Liver (tissue), 9 donors: ENCODE data around the gene BRSK1. TPM values are rescaled to one million over a fixed set of nuclear protein-coding genes. Genes with fewer than 3 reads are reported as not detected.

Experiments
- DNase-seq: peaks from one replicate; pipeline ENCODE4 v3.0.0-alpha.2; 2017; ENCODE audit warnings: low spot score
- H3K27ac ChIP-seq, 2 donors: one replicate each; pipeline ENCODE4 v1.7.0; 2013; ENCODE audit warnings: inconsistent platforms in 2 of 2, low read length in 2 of 2, control low read depth in 1 of 2, low read depth in 1 of 2, mild to moderate bottlenecking in 1 of 2
- H3K27me3 ChIP-seq, 4 donors: one replicate each; pipeline versions ENCODE4 v1.6.1 to v1.7.0; 2013; ENCODE audit warnings: low read length in 3 of 4, inconsistent platforms in 1 of 4, mild to moderate bottlenecking in 1 of 4, moderate library complexity in 1 of 4; ENCODE audit not compliant: control insufficient read depth in 4 of 4, insufficient read depth in 4 of 4
- H3K36me3 ChIP-seq, 4 donors: one replicate each; pipeline versions ENCODE4 v1.6.1 to v1.7.0; 2013; ENCODE audit warnings: low read length in 3 of 4, mild to moderate bottlenecking in 3 of 4, low read depth in 1 of 4, moderate library complexity in 1 of 4; ENCODE audit not compliant: control insufficient read depth in 4 of 4, insufficient read depth in 3 of 4
- H3K4me1 ChIP-seq, 4 donors: one replicate each; pipeline versions ENCODE4 v1.6.1 to v1.7.0; 2013; ENCODE audit warnings: low read length in 3 of 4, mild to moderate bottlenecking in 3 of 4, moderate library complexity in 1 of 4; ENCODE audit not compliant: control insufficient read depth in 4 of 4, insufficient read depth in 4 of 4
- H3K4me3 ChIP-seq, 3 donors: one replicate each; pipeline versions ENCODE4 v1.6.1 to v1.7.0; 2013; ENCODE audit warnings: low read length in 3 of 3, control low read depth in 1 of 3, low read depth in 1 of 3, mild to moderate bottlenecking in 1 of 3
- H3K9ac ChIP-seq, 2 donors: one replicate each; pipeline ENCODE4 v1.7.0; 2013; ENCODE audit warnings: low read length in 2 of 2, mild to moderate bottlenecking in 2 of 2, moderate library complexity in 2 of 2, control low read depth in 1 of 2, low read depth in 1 of 2
- H3K9me3 ChIP-seq, 4 donors: one replicate each; pipeline versions ENCODE4 v1.6.1 to v1.7.0; 2013; ENCODE audit warnings: low read length in 3 of 4; ENCODE audit not compliant: control insufficient read depth in 4 of 4
- ATF3 ChIP-seq: IDR thresholded peaks from 2 replicates; pipeline ENCODE4 v1.6.1; 2016; ENCODE audit warnings: antibody characterized with exemption
- EGR1 ChIP-seq, 2 donors: IDR thresholded peaks; 2 replicates each; pipeline ENCODE4 v1.6.1; 2016 to 2018; ENCODE audit warnings: antibody characterized with exemption in 2 of 2, low read depth in 2 of 2
- FOXA1 ChIP-seq: IDR thresholded peaks from 2 replicates; pipeline ENCODE4 v1.6.1; 2016; ENCODE audit warnings: antibody characterized with exemption
- FOXA2 ChIP-seq: IDR thresholded peaks from 2 replicates; pipeline ENCODE4 v1.6.1; 2016; ENCODE audit warnings: antibody characterized with exemption
- GABPA ChIP-seq, 2 donors: IDR thresholded peaks in 1 of 2; conservative IDR thresholded peaks in 1 of 2; 2 replicates each; pipeline ENCODE4 v1.6.1; 2016; ENCODE audit warnings: antibody characterized with exemption in 2 of 2, mild to moderate bottlenecking in 1 of 2, moderate library complexity in 1 of 2
- HNF4A ChIP-seq, 2 donors: conservative IDR thresholded peaks; 2 replicates each; pipeline ENCODE4 v1.6.1; 2016; ENCODE audit warnings: antibody characterized with exemption in 2 of 2, mild to moderate bottlenecking in 2 of 2
- HNF4G ChIP-seq: IDR thresholded peaks from 2 replicates; pipeline ENCODE4 v1.6.1; 2016; ENCODE audit warnings: antibody characterized with exemption
- JUND ChIP-seq, 2 donors: IDR thresholded peaks; 2 replicates each; pipeline ENCODE4 v1.6.1; 2016; ENCODE audit warnings: antibody characterized with exemption in 2 of 2
- NR2F2 ChIP-seq: IDR thresholded peaks from 2 replicates; pipeline ENCODE4 v1.6.1; 2016; ENCODE audit warnings: antibody characterized with exemption
- RAD21 ChIP-seq, 2 donors: IDR thresholded peaks; 2 replicates each; pipeline ENCODE4 v1.6.1; 2016; ENCODE audit warnings: antibody characterized with exemption in 2 of 2, mild to moderate bottlenecking in 2 of 2
- REST ChIP-seq: IDR thresholded peaks from 2 replicates; pipeline ENCODE4 v1.6.1; 2016; ENCODE audit warnings: antibody characterized with exemption, mild to moderate bottlenecking
- RXRA ChIP-seq, 2 donors: IDR thresholded peaks; 2 replicates each; pipeline ENCODE4 v1.6.1; 2017 to 2018; ENCODE audit warnings: antibody characterized with exemption in 2 of 2, mild to moderate bottlenecking in 1 of 2
- SP1 ChIP-seq: IDR thresholded peaks from 2 replicates; pipeline ENCODE4 v1.6.1; 2018; ENCODE audit warnings: antibody characterized with exemption, mild to moderate bottlenecking
- TAF1 ChIP-seq: conservative IDR thresholded peaks from 2 replicates; pipeline ENCODE4 v1.6.1; 2016; ENCODE audit warnings: antibody characterized with exemption, mild to moderate bottlenecking
- YY1 ChIP-seq: IDR thresholded peaks from 2 replicates; pipeline ENCODE4 v1.6.1; 2016; ENCODE audit warnings: antibody characterized with exemption, mild to moderate bottlenecking
- ZBTB33 ChIP-seq: IDR thresholded peaks from 2 replicates; pipeline ENCODE4 v1.6.1; 2016; ENCODE audit warnings: antibody characterized with exemption
- WGBS: extraction: QIAGEN DNeasy Blood & Tissue Kit; methylation state at CpG from one replicate; pipeline ENCODE4 v1.1.7; 2013; 5-methylcytosine and 5-hydroxymethylcytosine counted together
- polyA plus RNA-seq, 2 donors: library from polyadenylated mRNA; stranded (reverse) in 1 of 2; unstranded in 1 of 2; fragments of 200-250 nt in 1 of 2; fragments of >200 nt in 1 of 2; fragmentation: Nextera tagmentation in 1 of 2; extraction: Ambion mirVana in 1 of 2; gene quantifications; one replicate each; pipeline versions ENCODE4 v1.2.1 to v1.2.3, GENCODE V29; 2013 to 2015
- total RNA-seq, 2 donors: library from RNA; depleted of rRNA; stranded (reverse); fragments of >200 nt; gene quantifications; one replicate each; pipeline ENCODE4 v1.2.3, GENCODE V29; 2014
- TF ChIP-seq, protein P1 (sequence below): IDR thresholded peaks from 2 replicates; pipeline ENCODE4 v1.6.1; 2016; ENCODE audit warnings: antibody characterized with exemption
- TF ChIP-seq, protein P2 (sequence below): fragments of 150-350 bp; IDR thresholded peaks from 2 replicates; pipeline ENCODE4 v1.5.1; 2017; ENCODE audit warnings: improper control_type of control experiment, low read depth, low read length; ENCODE audit not compliant: missing input control
- donor health status: healthy.
- donor health status: healthy.
- donor health status: healthy.
- donor health status: healthy.
- donor health status: healthy.

The BRSK1 gene
- total and polyA plus RNA-seq, 4 donors = 0.10 to 0.65 (median 0.42) TPM; not detected in 1

GRCh38 chr19:55304980-55305379 lies 21.2 kb downstream of the BRSK1 start:
- WGBS = 74% methylated on average over 14 of the region's 14 CpGs
- Histone ChIP-seq H3K9me3 (no peaks in the 10 kb centered on the region), H3K36me3 (no peaks in the 10 kb centered on the region), H3K27ac (no peak overlapping the region), H3K4me1 (peaks cover 0 to 7% (median 3%) of the 10 kb centered on the region in 4 donors), H3K9ac (no peak overlapping the region), H3K4me3 (no peak overlapping the region), H3K27me3 (no peaks in the 10 kb centered on the region)
- TF ChIP-seq, protein P1, sequence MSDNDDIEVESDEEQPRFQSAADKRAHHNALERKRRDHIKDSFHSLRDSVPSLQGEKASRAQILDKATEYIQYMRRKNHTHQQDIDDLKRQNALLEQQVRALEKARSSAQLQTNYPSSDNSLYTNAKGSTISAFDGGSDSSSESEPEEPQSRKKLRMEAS = no peak
- TF ChIP-seq, protein P2, sequence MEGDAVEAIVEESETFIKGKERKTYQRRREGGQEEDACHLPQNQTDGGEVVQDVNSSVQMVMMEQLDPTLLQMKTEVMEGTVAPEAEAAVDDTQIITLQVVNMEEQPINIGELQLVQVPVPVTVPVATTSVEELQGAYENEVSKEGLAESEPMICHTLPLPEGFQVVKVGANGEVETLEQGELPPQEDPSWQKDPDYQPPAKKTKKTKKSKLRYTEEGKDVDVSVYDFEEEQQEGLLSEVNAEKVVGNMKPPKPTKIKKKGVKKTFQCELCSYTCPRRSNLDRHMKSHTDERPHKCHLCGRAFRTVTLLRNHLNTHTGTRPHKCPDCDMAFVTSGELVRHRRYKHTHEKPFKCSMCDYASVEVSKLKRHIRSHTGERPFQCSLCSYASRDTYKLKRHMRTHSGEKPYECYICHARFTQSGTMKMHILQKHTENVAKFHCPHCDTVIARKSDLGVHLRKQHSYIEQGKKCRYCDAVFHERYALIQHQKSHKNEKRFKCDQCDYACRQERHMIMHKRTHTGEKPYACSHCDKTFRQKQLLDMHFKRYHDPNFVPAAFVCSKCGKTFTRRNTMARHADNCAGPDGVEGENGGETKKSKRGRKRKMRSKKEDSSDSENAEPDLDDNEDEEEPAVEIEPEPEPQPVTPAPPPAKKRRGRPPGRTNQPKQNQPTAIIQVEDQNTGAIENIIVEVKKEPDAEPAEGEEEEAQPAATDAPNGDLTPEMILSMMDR = no peak
- TF ChIP-seq HNF4G (no peak), ZBTB33 (no peak), ATF3 (no peak), SP1 (no peak), FOXA1 (no peak), NR2F2 (no peak), TAF1 (no peak), JUND (IDR thresholded peaks at IDR 0.05) (no peak), YY1 (no peak), RXRA (IDR thresholded peaks at IDR 0.05) (no peak), HNF4A (conservative IDR thresholded peaks at IDR 0.05) (no peak), RAD21 (IDR thresholded peaks at IDR 0.05) (no peak), EGR1 (IDR thresholded peaks at IDR 0.05; ENCODE audit: low read depth in 2 of 2) (no peak)
- no peak for DNase-seq

- no peaks in the 10 kb centered on the region for H3K36me3 ChIP-seq
- H3K4me3 ChIP-seq = no peak overlapping the region
- H3K9ac ChIP-seq = no peak overlapping the region
- DNase-seq = peak; percentile 63
- no peak for TF ChIP-seq GABPA (IDR thresholded peaks at IDR 0.05 in 1 of 2, conservative IDR thresholded peaks at IDR 0.05 in 1 of 2)
- TF ChIP-seq FOXA1 = no peak
- TF ChIP-seq RXRA (IDR thresholded peaks at IDR 0.05) = no peak
- TF ChIP-seq HNF4A (conservative IDR thresholded peaks at IDR 0.05) = no peak
- no peak for TF ChIP-seq ZBTB33
- TF ChIP-seq HNF4G = no peak
- no peak for TF ChIP-seq SP1
- TF ChIP-seq EGR1 (IDR thresholded peaks at IDR 0.05; ENCODE audit: low read depth in 2 of 2) = no peak
- no peak for TF ChIP-seq YY1
- TF ChIP-seq FOXA2 = no peak
- no peak for TF ChIP-seq REST
- TF ChIP-seq, protein P1 = no peak
- TF ChIP-seq JUND (IDR thresholded peaks at IDR 0.05) = no peak
- no peak for TF ChIP-seq ATF3
- no peak for TF ChIP-seq RAD21 (IDR thresholded peaks at IDR 0.05)
- TF ChIP-seq NR2F2 = no peak
- TF ChIP-seq, protein P2 = no peak
- TF ChIP-seq TAF1 = no peak
- H3K4me1 ChIP-seq = peaks cover 0 to 7% (median 3%) of the 10 kb centered on the region in 4 donors
- H3K27ac ChIP-seq = no peak overlapping the region
- no peaks in the 10 kb centered on the region for H3K27me3 ChIP-seq
- H3K9me3 ChIP-seq = no peaks in the 10 kb centered on the region
- WGBS = 73% methylated on average over 9 of the region's 9 CpGs
These were observed 21.7 kb downstream of the BRSK1 start for GRCh38 chr19:55305491-55305890.
